ENCODE measurements around the gene FFAR4. TPM values are rescaled to one million over a fixed set of nuclear protein-coding genes. Genes with fewer than 3 reads are reported as not detected.

The FFAR4 gene
- total and polyA plus RNA-seq, 2 of the 8 experiments (the other 6 are each of a cell fraction or from before 2014, with no cell fraction given) = not detected

- Histone ChIP-seq H3K56ac (replicated peaks; ENCODE audit: insufficient read length, low read depth, low read length) (no peak overlapping the region), H4K20me1 (replicated peaks in 1 of 2; ENCODE audit: control insufficient read depth in 1 of 2, insufficient read depth in 2 of 2, low read length in 2 of 2) (no peaks in the 10 kb centered on the region), H3K23me2 (ENCODE audit: low read depth, low read length) (peaks cover 7% of the 10 kb centered on the region; the same call in 1 of the 2 replicates), H4K91ac (replicated peaks; ENCODE audit: insufficient read length, low read length) (no peak overlapping the region), H3K9ac (replicated peaks in 1 of 4; ENCODE audit: extremely low read depth in 1 of 4, low read depth in 3 of 4, low read length in 3 of 4) (no peak overlapping the region), H3K4ac (replicated peaks; ENCODE audit: insufficient read length, low read depth, low read length) (no peak overlapping the region), H3K9me3 (ENCODE audit: insufficient read depth in 2 of 2, low read depth in 1 of 2, low read length in 1 of 2) (no peaks in the 10 kb centered on the region), H3K79me2 (ENCODE audit: control insufficient read depth in 1 of 2, insufficient read depth in 2 of 2, low read length in 2 of 2) (no peaks in the 10 kb centered on the region), H4K8ac (ENCODE audit: extremely low read depth, insufficient read depth, low read length) (no peak overlapping the region), H3K27me3 (replicated peaks in 1 of 4; ENCODE audit: control insufficient read depth in 3 of 4, extremely low read depth in 1 of 4, insufficient read depth in 3 of 4, low read length in 3 of 4) (peaks cover 27 to 45% (median 35%) of the 10 kb centered on the region in 4 experiments), H2BK15ac (ENCODE audit: low read length) (no peak overlapping the region), H3K4me3 (ENCODE audit: extremely low read depth in 1 of 4, insufficient read depth in 2 of 4, low read depth in 3 of 4, low read length in 4 of 4) (no peak overlapping the region), H2BK12ac (ENCODE audit: low read depth, low read length) (no peak overlapping the region), H3K79me1 (ENCODE audit: low read depth, low read length) (no peaks in the 10 kb centered on the region; the same call in 1 of the 2 replicates), H3K18ac (ENCODE audit: extremely low read depth, low read length) (no peak overlapping the region), H3K4me1 (replicated peaks in 1 of 4; ENCODE audit: control insufficient read depth in 3 of 4, insufficient read depth in 4 of 4, low read length in 3 of 4) (peaks cover 0 to 6% (median under 1%) of the 10 kb centered on the region in 4 experiments; a peak in 4 of 7 replicates), H2BK20ac (ENCODE audit: low read length) (no peak overlapping the region), H3K14ac (ENCODE audit: insufficient read length) (no peak overlapping the region), H2BK120ac (replicated peaks; ENCODE audit: low read depth, low read length) (no peak overlapping the region), H3K27ac (ENCODE audit: low read depth, low read length) (no peak overlapping the region), H2AK5ac (ENCODE audit: low read depth, low read length) (no peak overlapping the region), H4K5ac (ENCODE audit: insufficient read length, low read depth, low read length) (no peak overlapping the region), H2BK5ac (ENCODE audit: low read depth, low read length) (no peak overlapping the region), H3K23ac (ENCODE audit: insufficient read length) (no peak overlapping the region), H3K4me2 (ENCODE audit: insufficient read depth in 1 of 2, low read depth in 2 of 2, low read length in 2 of 2) (no peak overlapping the region), H3K36me3 (ENCODE audit: control insufficient read depth in 2 of 4, insufficient read depth in 4 of 4, low read length in 3 of 4) (no peaks in the 10 kb centered on the region), H2AFZ (ENCODE audit: low read length) (no peak overlapping the region)
- FAIRE-seq (no peak), DNase-seq (ENCODE audit: low read depth in 1 of 2, low spot score in 2 of 2) (no peak)
- 90% methylated on average over 1 of the region's 1 CpG; no CpG with 5 or more reads in 1 of the 2 experiments for WGBS, 2 experiments (ENCODE audit: extremely low coverage in 1 of 2, insufficient coverage in 1 of 2, insufficient read length in 1 of 2, insufficient replicate concordance in 2 of 2, low coverage in 1 of 2, low lambda C conversion rate in 2 of 2, missing lambda C conversion rate in 1 of 2)
- ChIA-PET POLR2A (ENCODE audit: partially characterized antibody) (no interaction called here), CTCF (ENCODE audit: partially characterized antibody) (interaction anchor here (0.6 to 2.1 kb wide), 5 partner anchors 23 to 147 kb away, joined by 3 to 11 read pairs (median 4); no protein-coding TSS in a partner anchor)
- TF ChIP-seq RBBP5 (IDR thresholded peaks at IDR 0.05; ENCODE audit: borderline replicate concordance, low read depth, low read length) = no peak
- no peak for TF ChIP-seq CBX5 (IDR thresholded peaks at IDR 0.05; ENCODE audit: low read depth, low read length)
- TF ChIP-seq RAD21 (IDR thresholded peaks at IDR 0.05 in 1 of 2, conservative IDR thresholded peaks at IDR 0.05 in 1 of 2; ENCODE audit: low read depth in 2 of 2, low read length in 2 of 2) = no peak
Observed at GRCh38 chr10:93599335-93599734, 32.9 kb downstream of the FFAR4 start.

All from H1 (cell line).